Measurements from ENCODE around the gene SFT2D3. TPM values are rescaled to one million over a fixed set of nuclear protein-coding genes. Genes with fewer than 3 reads are reported as not detected.

The SFT2D3 gene
- total and polyA plus RNA-seq, 4 experiments from 2014 or later: 1.5 to 15.4 (median 7.9) TPM

DNA sequence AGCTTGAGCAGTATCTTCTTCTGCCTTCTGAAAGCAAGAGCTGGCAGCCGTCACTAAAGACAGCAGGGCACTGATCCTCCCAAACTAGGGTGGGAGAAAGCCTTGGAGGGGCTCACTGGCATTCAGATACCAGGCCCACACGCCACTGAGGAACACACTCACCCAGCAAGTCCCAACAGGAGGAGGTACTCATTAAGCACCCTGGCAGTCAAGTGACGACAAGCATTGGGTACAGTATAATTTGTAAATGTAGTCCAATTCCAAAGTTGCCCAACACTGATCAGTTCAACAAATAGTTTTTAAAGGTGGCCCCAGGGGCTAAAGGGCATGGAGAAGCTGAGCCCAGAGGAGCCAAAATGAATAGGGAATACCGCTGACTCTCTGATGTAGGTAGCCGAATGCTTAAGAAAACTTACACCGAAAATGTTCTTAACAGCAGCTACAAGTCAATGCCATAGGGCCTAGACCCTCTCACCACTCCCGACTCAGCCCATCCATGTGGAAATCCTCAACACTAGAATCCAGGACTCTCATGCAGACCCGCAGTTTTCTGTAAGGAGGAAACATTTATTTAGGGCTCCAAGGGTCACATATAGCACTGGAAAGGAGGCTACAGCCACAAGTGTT is 35.9 kb upstream of the SFT2D3 start:
- no peak overlapping the region for H3K27ac Mint-ChIP-seq
- POLR2A ChIA-PET (ENCODE audit: partially characterized antibody): no interaction called here
- H3K4me1 ChIP-seq (ENCODE audit: insufficient read depth, low read length): no peaks in the 10 kb centered on the region

GRCh38 chr2:127669056-127669455 is 32.2 kb upstream of the SFT2D3 start:
- intact Hi-C loops (cut with micrococcal nuclease): no loop called here
- ChIA-PET CTCF (ENCODE audit: partially characterized antibody) (no interaction called here), POLR2A (ENCODE audit: partially characterized antibody) (no interaction called here)
- no peaks in the 10 kb centered on the region for H3K36me3 ChIP-seq (ENCODE audit: insufficient read depth, low read length)
- Mint-ChIP-seq H3K4me1 (no peaks in the 10 kb centered on the region), H3K4me3 (no peak overlapping the region), H3K27ac (no peak overlapping the region), H3K9me3 (peaks cover 0 to 6% (median 0%) of the 10 kb centered on the region in 8 donors), H3K27me3 (peaks cover 32 to 49% of the 10 kb centered on the region in 2 donors), H3K36me3 (no peaks in the 10 kb centered on the region)
- no peaks in the 10 kb centered on the region for H3K9me3 ChIP-seq (ENCODE audit: control insufficient read depth in 1 of 2, low read length in 2 of 2)
- H3K27me3 ChIP-seq (ENCODE audit: insufficient read depth, low read length): peaks cover 15% of the 10 kb centered on the region
- H3K4me1 ChIP-seq (ENCODE audit: insufficient read depth, low read length): no peaks in the 10 kb centered on the region
- no peak overlapping the region for H3K27ac ChIP-seq (ENCODE audit: low read depth, low read length)
- DNase-seq: no peak
- no peak overlapping the region for H3K4me3 ChIP-seq (ENCODE audit: low read length in 2 of 2)

More for the DNA sequence above, 35.9 kb upstream of the SFT2D3 start:
- Mint-ChIP-seq H3K4me1 (no peaks in the 10 kb centered on the region), H3K4me3 (no peak overlapping the region), H3K27me3 (peaks cover 35 to 51% of the 10 kb centered on the region in 2 donors), H3K9me3 (peaks cover 0 to 6% (median 0%) of the 10 kb centered on the region in 8 donors), H3K36me3 (no peaks in the 10 kb centered on the region)
- H3K4me3 ChIP-seq (ENCODE audit: low read length in 2 of 2): no peak overlapping the region
- intact Hi-C loops (cut with micrococcal nuclease): no loop called here
- H3K27me3 ChIP-seq (ENCODE audit: insufficient read depth, low read length): peaks cover 19% of the 10 kb centered on the region
- no peaks in the 10 kb centered on the region for H3K36me3 ChIP-seq (ENCODE audit: insufficient read depth, low read length)
- CTCF ChIA-PET (ENCODE audit: partially characterized antibody): interaction anchor here (1.3 kb wide), 1 partner anchor 15 kb away, joined by 5 read pairs; no protein-coding TSS in a partner anchor
- H3K27ac ChIP-seq (ENCODE audit: low read depth, low read length): no peak overlapping the region
- no peak for DNase-seq
- H3K9me3 ChIP-seq (ENCODE audit: control insufficient read depth in 1 of 2, low read length in 2 of 2): no peaks in the 10 kb centered on the region

- Histone ChIP-seq H3K27me3 (ENCODE audit: insufficient read depth, low read length) (peaks cover 10% of the 10 kb centered on the region), H3K27ac (ENCODE audit: low read depth, low read length) (no peak overlapping the region), H3K9me3 (ENCODE audit: control insufficient read depth in 1 of 2, low read length in 2 of 2) (no peaks in the 10 kb centered on the region), H3K36me3 (ENCODE audit: insufficient read depth, low read length) (no peaks in the 10 kb centered on the region), H3K4me3 (ENCODE audit: low read length in 2 of 2) (no peak overlapping the region), H3K4me1 (ENCODE audit: insufficient read depth, low read length) (peaks cover 4% of the 10 kb centered on the region)
- CTCF ChIA-PET (ENCODE audit: partially characterized antibody): no interaction called here
- intact Hi-C loops (cut with micrococcal nuclease): no loop called here
- POLR2A ChIA-PET (ENCODE audit: partially characterized antibody): no interaction called here
- peaks cover 0 to 6% (median 0%) of the 10 kb centered on the region in 8 donors for H3K9me3 Mint-ChIP-seq
- H3K27ac Mint-ChIP-seq: no peak overlapping the region
- no peak for DNase-seq
- peaks cover 35 to 46% of the 10 kb centered on the region in 2 donors for H3K27me3 Mint-ChIP-seq
- peak overlapping the region in 1 of 8 donors; percentile 20 for H3K4me3 Mint-ChIP-seq
- peaks cover 0 to 5% (median 4%) of the 10 kb centered on the region in 4 donors for H3K4me1 Mint-ChIP-seq
- no peaks in the 10 kb centered on the region for H3K36me3 Mint-ChIP-seq
These were observed 31.0 kb upstream of the SFT2D3 start for GRCh38 chr2:127670055-127670956.

DNA sequence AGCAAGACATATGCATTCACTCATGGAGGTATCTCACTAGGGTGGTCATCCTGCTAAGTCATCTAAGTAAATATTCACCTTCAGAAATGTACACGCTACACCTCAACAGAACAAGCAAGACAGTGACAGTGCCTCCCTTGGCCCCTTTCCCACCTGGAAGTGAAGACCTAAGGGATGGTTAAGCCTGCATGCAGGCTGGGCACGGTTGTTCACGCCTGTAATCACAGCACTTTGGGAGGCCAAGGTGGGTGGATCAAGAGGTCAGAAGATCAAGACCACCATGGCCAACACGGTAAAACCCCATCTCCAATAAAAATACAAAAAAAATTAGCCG is 30.4 kb upstream of the SFT2D3 start:
- Mint-ChIP-seq H3K9me3 (peaks cover 0 to 6% (median 0%) of the 10 kb centered on the region in 8 donors), H3K36me3 (no peaks in the 10 kb centered on the region), H3K4me3 (peak overlapping the region in 1 of 8 donors; percentile 20), H3K4me1 (peaks cover 2 to 10% (median 6%) of the 10 kb centered on the region in 4 donors), H3K27ac (no peak overlapping the region), H3K27me3 (peaks cover 38 to 44% of the 10 kb centered on the region in 2 donors)
- CTCF ChIA-PET (ENCODE audit: partially characterized antibody): no interaction called here
- intact Hi-C loops (cut with micrococcal nuclease): no loop called here
- POLR2A ChIA-PET (ENCODE audit: partially characterized antibody): no interaction called here
- DNase-seq: no peak
- Histone ChIP-seq H3K4me3 (ENCODE audit: low read length in 2 of 2) (no peak overlapping the region), H3K27ac (ENCODE audit: low read depth, low read length) (no peak overlapping the region), H3K36me3 (ENCODE audit: insufficient read depth, low read length) (no peaks in the 10 kb centered on the region), H3K4me1 (ENCODE audit: insufficient read depth, low read length) (peaks cover 4% of the 10 kb centered on the region), H3K27me3 (ENCODE audit: insufficient read depth, low read length) (peaks cover 10% of the 10 kb centered on the region), H3K9me3 (ENCODE audit: control insufficient read depth in 1 of 2, low read length in 2 of 2) (no peaks in the 10 kb centered on the region)

DNA sequence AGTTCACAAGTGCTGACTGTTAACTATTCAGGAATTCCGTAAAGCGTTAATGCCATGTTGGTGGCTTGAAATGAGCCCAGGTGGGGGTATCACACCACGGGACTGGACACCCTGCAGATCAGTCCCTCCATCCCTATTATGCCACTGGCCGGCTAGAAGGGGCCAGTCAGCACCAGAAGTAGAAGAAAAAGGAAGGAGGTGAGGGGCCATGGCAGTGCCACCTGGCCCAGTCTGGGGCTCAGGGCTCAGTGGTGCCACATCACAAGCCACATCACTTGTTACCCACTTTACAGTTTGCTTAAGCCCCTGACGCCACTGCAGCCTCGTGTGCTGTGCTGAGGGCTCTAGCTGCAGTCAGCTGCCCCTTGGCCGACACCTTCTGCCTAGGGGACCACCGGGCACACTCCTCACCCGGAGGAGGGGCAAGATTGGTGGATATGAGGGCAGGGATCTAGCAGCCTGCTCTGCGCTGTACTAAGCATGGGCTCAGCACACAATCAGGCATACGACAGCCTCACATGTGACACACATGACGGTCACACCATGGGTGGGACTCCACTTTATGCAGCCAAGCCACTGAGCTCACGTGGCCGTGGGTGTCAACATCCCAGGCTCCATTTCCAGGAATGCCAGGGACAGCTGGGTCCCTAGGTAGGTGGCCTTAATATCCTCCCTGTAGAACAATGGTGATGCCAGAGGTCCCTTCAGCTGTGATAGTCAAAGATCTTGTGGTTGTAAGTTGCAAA is 29.6 kb upstream of the SFT2D3 start:
- peaks cover 10% of the 10 kb centered on the region for H3K27me3 ChIP-seq (ENCODE audit: insufficient read depth, low read length)
- no peak overlapping the region for H3K27ac Mint-ChIP-seq

DNA sequence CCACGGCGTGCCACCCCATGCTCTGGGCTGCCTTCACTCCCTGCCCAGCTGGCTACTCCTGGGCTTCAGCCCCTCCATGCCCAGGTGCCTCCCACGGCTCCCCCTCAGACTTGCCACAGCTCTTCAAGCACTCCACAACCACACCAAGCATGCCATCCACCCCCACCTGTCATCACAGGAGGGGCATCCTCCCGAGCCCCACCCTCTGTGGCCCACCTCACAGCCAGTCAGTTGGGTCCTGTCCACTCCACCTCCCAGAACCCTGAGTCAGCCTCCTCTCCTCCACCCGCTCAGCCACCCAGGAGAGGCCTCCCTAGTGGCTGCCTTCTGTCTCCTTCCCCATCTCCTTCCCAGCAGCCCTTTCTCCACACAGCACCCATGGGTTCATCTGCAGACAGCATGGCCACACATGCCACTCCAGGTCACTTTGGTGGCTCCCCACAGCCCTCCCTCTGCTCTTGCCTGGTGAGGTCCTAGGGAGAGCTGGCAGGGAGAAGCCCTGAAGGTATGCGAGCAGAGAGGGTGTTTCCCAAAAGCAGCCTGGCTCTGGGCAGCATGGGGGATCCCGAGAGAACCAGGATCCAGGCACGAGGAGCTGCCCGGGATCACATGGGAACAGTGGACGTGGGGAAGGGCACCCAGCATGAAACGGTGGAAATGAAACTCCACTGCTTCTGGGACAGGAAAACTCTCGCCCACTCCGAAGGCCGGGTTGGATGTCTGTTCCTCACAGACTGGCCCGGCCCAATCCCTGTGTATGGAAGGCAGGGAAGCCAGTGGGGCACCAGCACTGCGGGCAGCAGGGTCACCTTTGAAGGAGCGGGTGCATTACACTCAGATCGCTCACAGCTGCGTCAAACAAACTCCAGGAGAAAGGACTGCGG is 28.7 kb upstream of the SFT2D3 start:
- no peak for DNase-seq
- Histone ChIP-seq H3K9me3 (ENCODE audit: control insufficient read depth in 1 of 2, low read length in 2 of 2) (no peaks in the 10 kb centered on the region), H3K27ac (ENCODE audit: low read depth, low read length) (no peak overlapping the region), H3K36me3 (ENCODE audit: insufficient read depth, low read length) (no peaks in the 10 kb centered on the region), H3K27me3 (ENCODE audit: insufficient read depth, low read length) (peaks cover 10% of the 10 kb centered on the region), H3K4me1 (ENCODE audit: insufficient read depth, low read length) (peaks cover 4% of the 10 kb centered on the region), H3K4me3 (ENCODE audit: low read length in 2 of 2) (no peak overlapping the region)
- H3K4me1 Mint-ChIP-seq: peaks cover 2 to 13% (median 6%) of the 10 kb centered on the region in 4 donors
- CTCF ChIA-PET (ENCODE audit: partially characterized antibody): interaction anchor here (0.9 kb wide), 1 partner anchor 8 kb away, joined by 3 read pairs; no protein-coding TSS in a partner anchor
- no peak overlapping the region for H3K27ac Mint-ChIP-seq
- no peaks in the 10 kb centered on the region for H3K36me3 Mint-ChIP-seq
- intact Hi-C loops (cut with micrococcal nuclease): no loop called here
- H3K27me3 Mint-ChIP-seq: peaks cover 39% of the 10 kb centered on the region in 2 donors
- peaks cover 0 to 6% (median 0%) of the 10 kb centered on the region in 8 donors for H3K9me3 Mint-ChIP-seq
- POLR2A ChIA-PET (ENCODE audit: partially characterized antibody): no interaction called here
- H3K4me3 Mint-ChIP-seq: peak overlapping the region in 2 of 8 donors; percentile 9 to 21

More for the DNA sequence above, 29.6 kb upstream of the SFT2D3 start:
- Histone ChIP-seq H3K4me1 (ENCODE audit: insufficient read depth, low read length) (peaks cover 4% of the 10 kb centered on the region), H3K9me3 (ENCODE audit: control insufficient read depth in 1 of 2, low read length in 2 of 2) (no peaks in the 10 kb centered on the region), H3K27ac (ENCODE audit: low read depth, low read length) (no peak overlapping the region), H3K4me3 (ENCODE audit: low read length in 2 of 2) (no peak overlapping the region), H3K36me3 (ENCODE audit: insufficient read depth, low read length) (no peaks in the 10 kb centered on the region)
- Mint-ChIP-seq H3K9me3 (peaks cover 0 to 6% (median 0%) of the 10 kb centered on the region in 8 donors), H3K27me3 (peaks cover 39 to 42% of the 10 kb centered on the region in 2 donors), H3K36me3 (no peaks in the 10 kb centered on the region), H3K4me3 (peak overlapping the region in 1 of 8 donors; percentile 35), H3K4me1 (peaks cover 2 to 13% (median 6%) of the 10 kb centered on the region in 4 donors)
- ChIA-PET POLR2A (ENCODE audit: partially characterized antibody) (no interaction called here), CTCF (ENCODE audit: partially characterized antibody) (interaction anchor here (0.9 kb wide), 1 partner anchor 9 kb away, joined by 3 read pairs; no protein-coding TSS in a partner anchor)
- intact Hi-C loops (cut with micrococcal nuclease): no loop called here
- DNase-seq: no peak

All from CD4-positive, alpha-beta memory T cell (primary cell).